ENCODE results near the gene PEX26.
"Not testable (repeated sequence)": the region's sequence is repeated elsewhere in the genome, so short reads cannot be mapped to it uniquely, and the experiment has no call there.

PEX26 gene

GRCh38 chr22:18118345-18118915, 40.6 kb downstream of the PEX26 start:
- H3K4me1 ChIP-seq, result no peaks in the 10 kb centered on the region
- H3K27me3 ChIP-seq, result no peaks in the 10 kb centered on the region
- H3K36me3 ChIP-seq, result no peaks in the 10 kb centered on the region
- TF ChIP-seq, protein P1, sequence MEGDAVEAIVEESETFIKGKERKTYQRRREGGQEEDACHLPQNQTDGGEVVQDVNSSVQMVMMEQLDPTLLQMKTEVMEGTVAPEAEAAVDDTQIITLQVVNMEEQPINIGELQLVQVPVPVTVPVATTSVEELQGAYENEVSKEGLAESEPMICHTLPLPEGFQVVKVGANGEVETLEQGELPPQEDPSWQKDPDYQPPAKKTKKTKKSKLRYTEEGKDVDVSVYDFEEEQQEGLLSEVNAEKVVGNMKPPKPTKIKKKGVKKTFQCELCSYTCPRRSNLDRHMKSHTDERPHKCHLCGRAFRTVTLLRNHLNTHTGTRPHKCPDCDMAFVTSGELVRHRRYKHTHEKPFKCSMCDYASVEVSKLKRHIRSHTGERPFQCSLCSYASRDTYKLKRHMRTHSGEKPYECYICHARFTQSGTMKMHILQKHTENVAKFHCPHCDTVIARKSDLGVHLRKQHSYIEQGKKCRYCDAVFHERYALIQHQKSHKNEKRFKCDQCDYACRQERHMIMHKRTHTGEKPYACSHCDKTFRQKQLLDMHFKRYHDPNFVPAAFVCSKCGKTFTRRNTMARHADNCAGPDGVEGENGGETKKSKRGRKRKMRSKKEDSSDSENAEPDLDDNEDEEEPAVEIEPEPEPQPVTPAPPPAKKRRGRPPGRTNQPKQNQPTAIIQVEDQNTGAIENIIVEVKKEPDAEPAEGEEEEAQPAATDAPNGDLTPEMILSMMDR (IDR thresholded peaks at IDR 0.05; ENCODE audit: low read depth, low read length), result no peak
- no peaks in the 10 kb centered on the region; the same call in 1 of the 2 replicates for H3K9me3 ChIP-seq
- DNase-seq, result no peak
- H3K4me3 ChIP-seq (ENCODE audit: low read depth, low read length), result no peak overlapping the region

- H3K9me3 ChIP-seq, result no peaks in the 10 kb centered on the region; the same call in 1 of the 2 replicates
- no peaks in the 10 kb centered on the region for H3K27me3 ChIP-seq
- H3K4me3 ChIP-seq (ENCODE audit: low read depth, low read length), result no peak overlapping the region
- TF ChIP-seq, protein P1 (IDR thresholded peaks at IDR 0.05; ENCODE audit: low read depth, low read length), result no peak
- no peaks in the 10 kb centered on the region for H3K36me3 ChIP-seq
- no peaks in the 10 kb centered on the region for H3K4me1 ChIP-seq
- DNase-seq, result no peak
Measured at GRCh38 chr22:18119409-18120110, 41.8 kb downstream of the PEX26 start.

GRCh38 chr22:18120857-18121256, 43.1 kb downstream of the PEX26 start:
- no peaks in the 10 kb centered on the region; the same call in 1 of the 2 replicates for H3K9me3 ChIP-seq
- H3K36me3 ChIP-seq, result no peaks in the 10 kb centered on the region
- no peak for DNase-seq
- no peaks in the 10 kb centered on the region for H3K27me3 ChIP-seq
- no peaks in the 10 kb centered on the region for H3K4me1 ChIP-seq
- no peak overlapping the region for H3K4me3 ChIP-seq (ENCODE audit: low read depth, low read length)
- TF ChIP-seq, protein P1 (IDR thresholded peaks at IDR 0.05; ENCODE audit: low read depth, low read length), result no peak

- no peak for DNase-seq
Measured at GRCh38 chr22:18121506-18121905, 43.7 kb downstream of the PEX26 start.

DNA sequence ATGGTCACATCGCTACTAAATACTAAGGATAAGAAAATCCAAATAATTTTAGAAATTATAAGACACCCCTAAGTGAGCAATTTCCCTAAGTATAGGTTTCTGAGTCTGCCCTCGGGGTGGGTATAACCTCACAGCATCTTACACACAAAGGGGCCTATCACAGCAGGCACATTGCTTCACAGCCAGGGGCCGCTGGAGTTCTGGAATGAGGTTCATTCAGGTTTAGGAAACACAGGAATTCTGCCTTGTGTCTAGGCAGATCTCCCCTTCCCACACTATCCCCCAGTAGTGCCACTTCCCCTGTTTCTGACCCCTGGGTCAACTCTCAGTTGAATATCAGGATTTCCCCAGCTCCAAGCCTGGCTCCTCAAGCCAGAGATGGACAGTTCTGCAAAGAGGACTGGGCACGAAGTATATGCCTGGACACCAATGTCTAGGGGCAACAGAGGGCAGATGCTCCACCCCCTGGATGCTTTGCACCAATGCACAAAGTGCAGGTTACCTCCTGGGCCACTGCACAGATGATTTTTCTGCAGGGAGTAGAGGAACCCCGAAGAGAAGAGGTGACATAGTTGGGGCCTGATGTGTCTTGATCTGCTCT, 44.3 kb downstream of the PEX26 start:
- TF ChIP-seq, protein P1 (IDR thresholded peaks at IDR 0.05; ENCODE audit: low read depth, low read length), result no peak; the same call in 1 of the 2 replicates
- DNase-seq, result no peak
- no peaks in the 10 kb centered on the region; the same call in 1 of the 2 replicates for H3K9me3 ChIP-seq
- H3K27me3 ChIP-seq, result no peaks in the 10 kb centered on the region
- no peak overlapping the region for H3K4me3 ChIP-seq (ENCODE audit: low read depth, low read length)
- H3K36me3 ChIP-seq, result no peaks in the 10 kb centered on the region
- no peaks in the 10 kb centered on the region for H3K4me1 ChIP-seq

More at GRCh38 chr22:18121506-18121905, 43.7 kb downstream of the PEX26 start:
- Histone ChIP-seq H3K36me3 (no peaks in the 10 kb centered on the region), H3K9me3 (no peaks in the 10 kb centered on the region; the same call in 1 of the 2 replicates), H3K4me1 (no peaks in the 10 kb centered on the region), H3K4me3 (ENCODE audit: low read depth, low read length) (no peak overlapping the region), H3K27me3 (no peaks in the 10 kb centered on the region)
- TF ChIP-seq, protein P1 (IDR thresholded peaks at IDR 0.05; ENCODE audit: low read depth, low read length), result no peak

GRCh38 chr22:18123476-18124025, 45.8 kb downstream of the PEX26 start:
- not testable (repeated sequence) for H3K4me1 ChIP-seq; DNase-seq; H3K9me3 ChIP-seq; H3K36me3 ChIP-seq; H3K27me3 ChIP-seq; H3K4me3 ChIP-seq (ENCODE audit: low read depth, low read length)

All from BE2C (cell line).